ENCODE measurements around the gene ITFG1.

DNA sequence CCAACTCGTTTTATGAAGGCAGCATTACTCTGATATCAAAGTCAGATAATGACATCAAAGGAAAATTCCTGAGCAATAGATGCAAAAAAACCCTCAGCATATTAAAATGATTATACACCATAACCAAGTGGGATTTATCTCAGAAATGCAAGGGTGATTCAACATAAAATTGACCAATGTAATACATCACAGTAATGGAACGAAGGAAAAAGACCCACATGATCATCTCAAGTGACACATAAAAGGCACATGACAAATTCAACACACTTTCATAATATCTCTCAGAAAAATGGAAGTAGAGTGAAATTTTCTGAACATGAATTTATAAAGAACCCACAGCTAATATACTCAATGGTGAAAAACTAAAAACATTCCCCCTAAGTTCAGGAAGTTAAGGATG lies 118.8 kb downstream of the ITFG1 start:
- TF ChIP-seq, protein P1, sequence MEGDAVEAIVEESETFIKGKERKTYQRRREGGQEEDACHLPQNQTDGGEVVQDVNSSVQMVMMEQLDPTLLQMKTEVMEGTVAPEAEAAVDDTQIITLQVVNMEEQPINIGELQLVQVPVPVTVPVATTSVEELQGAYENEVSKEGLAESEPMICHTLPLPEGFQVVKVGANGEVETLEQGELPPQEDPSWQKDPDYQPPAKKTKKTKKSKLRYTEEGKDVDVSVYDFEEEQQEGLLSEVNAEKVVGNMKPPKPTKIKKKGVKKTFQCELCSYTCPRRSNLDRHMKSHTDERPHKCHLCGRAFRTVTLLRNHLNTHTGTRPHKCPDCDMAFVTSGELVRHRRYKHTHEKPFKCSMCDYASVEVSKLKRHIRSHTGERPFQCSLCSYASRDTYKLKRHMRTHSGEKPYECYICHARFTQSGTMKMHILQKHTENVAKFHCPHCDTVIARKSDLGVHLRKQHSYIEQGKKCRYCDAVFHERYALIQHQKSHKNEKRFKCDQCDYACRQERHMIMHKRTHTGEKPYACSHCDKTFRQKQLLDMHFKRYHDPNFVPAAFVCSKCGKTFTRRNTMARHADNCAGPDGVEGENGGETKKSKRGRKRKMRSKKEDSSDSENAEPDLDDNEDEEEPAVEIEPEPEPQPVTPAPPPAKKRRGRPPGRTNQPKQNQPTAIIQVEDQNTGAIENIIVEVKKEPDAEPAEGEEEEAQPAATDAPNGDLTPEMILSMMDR (IDR thresholded peaks at IDR 0.05) = no peak
- TF ChIP-seq POLR2AphosphoS5 (IDR thresholded peaks at IDR 0.05) = no peak
- TF ChIP-seq POLR2A (IDR thresholded peaks at IDR 0.05) = no peak
- no peak for TF ChIP-seq EP300 (IDR thresholded peaks at IDR 0.05)
